ENCODE results near the gene PDZD8. TPM values are rescaled to one million over a fixed set of nuclear protein-coding genes. Genes with fewer than 3 reads are reported as not detected.

PDZD8 gene
- total RNA-seq, 1 donor from 2014 or later: 23.3 TPM

- TF ChIP-seq CTCF (IDR thresholded peaks at IDR 0.05; ENCODE audit: partially characterized antibody, unreplicated experiment): no peak
- H3K36me3 Mint-ChIP-seq (ENCODE audit: unreplicated experiment): no peaks in the 10 kb centered on the region
- H3K9me3 Mint-ChIP-seq (ENCODE audit: unreplicated experiment): no peaks in the 10 kb centered on the region
- peaks cover 2% of the 10 kb centered on the region for H3K4me1 Mint-ChIP-seq (ENCODE audit: low read depth, unreplicated experiment)
- H3K27me3 Mint-ChIP-seq (ENCODE audit: unreplicated experiment): no peaks in the 10 kb centered on the region
- H3K4me3 Mint-ChIP-seq (ENCODE audit: unreplicated experiment): no peak overlapping the region
- no peak for DNase-seq
- no peak overlapping the region for H3K27ac Mint-ChIP-seq (ENCODE audit: unreplicated experiment)
Measured at GRCh38 chr10:117398029-117398428, 22.8 kb upstream of the PDZD8 start.

GRCh38 chr10:117391436-117392205, 16.4 kb upstream of the PDZD8 start:
- H3K9me3 Mint-ChIP-seq (ENCODE audit: unreplicated experiment): peaks cover 2% of the 10 kb centered on the region
- no peak for TF ChIP-seq CTCF (IDR thresholded peaks at IDR 0.05; ENCODE audit: partially characterized antibody, unreplicated experiment)
- H3K4me3 Mint-ChIP-seq (ENCODE audit: unreplicated experiment): no peak overlapping the region
- no peak for DNase-seq
- no peaks in the 10 kb centered on the region for H3K27me3 Mint-ChIP-seq (ENCODE audit: unreplicated experiment)
- no peak overlapping the region for H3K27ac Mint-ChIP-seq (ENCODE audit: unreplicated experiment)
- H3K36me3 Mint-ChIP-seq (ENCODE audit: unreplicated experiment): peaks cover 6% of the 10 kb centered on the region
- no peaks in the 10 kb centered on the region for H3K4me1 Mint-ChIP-seq (ENCODE audit: low read depth, unreplicated experiment)

- Mint-ChIP-seq H3K36me3 (ENCODE audit: unreplicated experiment) (peaks cover 6% of the 10 kb centered on the region), H3K9me3 (ENCODE audit: unreplicated experiment) (peaks cover 2% of the 10 kb centered on the region), H3K4me3 (ENCODE audit: unreplicated experiment) (no peak overlapping the region), H3K4me1 (ENCODE audit: low read depth, unreplicated experiment) (no peaks in the 10 kb centered on the region), H3K27me3 (ENCODE audit: unreplicated experiment) (no peaks in the 10 kb centered on the region), H3K27ac (ENCODE audit: unreplicated experiment) (no peak overlapping the region)
- no peak for TF ChIP-seq CTCF (IDR thresholded peaks at IDR 0.05; ENCODE audit: partially characterized antibody, unreplicated experiment)
- DNase-seq: no peak
Measured at GRCh38 chr10:117390420-117390819, 15.2 kb upstream of the PDZD8 start.

- DNase-seq: no peak
- Mint-ChIP-seq H3K27ac (ENCODE audit: unreplicated experiment) (no peak overlapping the region), H3K9me3 (ENCODE audit: unreplicated experiment) (no peaks in the 10 kb centered on the region), H3K4me1 (ENCODE audit: low read depth, unreplicated experiment) (no peaks in the 10 kb centered on the region), H3K4me3 (ENCODE audit: unreplicated experiment) (no peak overlapping the region), H3K27me3 (ENCODE audit: unreplicated experiment) (no peaks in the 10 kb centered on the region), H3K36me3 (ENCODE audit: unreplicated experiment) (peaks cover 6% of the 10 kb centered on the region)
- no peak for TF ChIP-seq CTCF (IDR thresholded peaks at IDR 0.05; ENCODE audit: partially characterized antibody, unreplicated experiment)
Measured at GRCh38 chr10:117386805-117387204, 11.6 kb upstream of the PDZD8 start.

GRCh38 chr10:117382861-117383260, 7.6 kb upstream of the PDZD8 start:
- Mint-ChIP-seq H3K9me3 (ENCODE audit: unreplicated experiment) (no peaks in the 10 kb centered on the region), H3K4me3 (ENCODE audit: unreplicated experiment) (no peak overlapping the region), H3K36me3 (ENCODE audit: unreplicated experiment) (no peaks in the 10 kb centered on the region), H3K27me3 (ENCODE audit: unreplicated experiment) (peaks cover 4% of the 10 kb centered on the region), H3K27ac (ENCODE audit: unreplicated experiment) (no peak overlapping the region), H3K4me1 (ENCODE audit: low read depth, unreplicated experiment) (no peaks in the 10 kb centered on the region)
- no peak for TF ChIP-seq CTCF (IDR thresholded peaks at IDR 0.05; ENCODE audit: partially characterized antibody, unreplicated experiment)
- no peak for DNase-seq
